ENCODE measurements around the gene CCM2L.

DNA sequence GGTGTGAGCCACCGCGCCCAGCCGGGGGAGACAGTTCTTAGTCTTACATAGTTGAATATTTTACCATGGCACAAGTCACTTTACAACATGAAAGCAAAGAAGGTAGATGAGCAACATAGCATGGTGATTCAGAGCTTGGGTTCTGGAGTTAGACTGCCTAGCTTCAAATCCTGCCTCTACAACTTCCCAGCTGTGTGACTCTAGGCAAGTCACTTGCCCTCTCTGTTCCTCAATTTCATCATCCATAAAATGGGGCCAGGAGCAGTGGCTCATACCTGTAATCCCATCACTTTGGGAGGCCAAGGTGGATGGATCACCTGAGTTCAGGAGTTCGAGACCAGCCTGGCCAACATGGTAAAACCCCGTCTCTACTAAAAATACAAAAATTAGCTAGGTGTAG lies 68.1 kb downstream of the CCM2L start:
- TF ChIP-seq, protein P1, sequence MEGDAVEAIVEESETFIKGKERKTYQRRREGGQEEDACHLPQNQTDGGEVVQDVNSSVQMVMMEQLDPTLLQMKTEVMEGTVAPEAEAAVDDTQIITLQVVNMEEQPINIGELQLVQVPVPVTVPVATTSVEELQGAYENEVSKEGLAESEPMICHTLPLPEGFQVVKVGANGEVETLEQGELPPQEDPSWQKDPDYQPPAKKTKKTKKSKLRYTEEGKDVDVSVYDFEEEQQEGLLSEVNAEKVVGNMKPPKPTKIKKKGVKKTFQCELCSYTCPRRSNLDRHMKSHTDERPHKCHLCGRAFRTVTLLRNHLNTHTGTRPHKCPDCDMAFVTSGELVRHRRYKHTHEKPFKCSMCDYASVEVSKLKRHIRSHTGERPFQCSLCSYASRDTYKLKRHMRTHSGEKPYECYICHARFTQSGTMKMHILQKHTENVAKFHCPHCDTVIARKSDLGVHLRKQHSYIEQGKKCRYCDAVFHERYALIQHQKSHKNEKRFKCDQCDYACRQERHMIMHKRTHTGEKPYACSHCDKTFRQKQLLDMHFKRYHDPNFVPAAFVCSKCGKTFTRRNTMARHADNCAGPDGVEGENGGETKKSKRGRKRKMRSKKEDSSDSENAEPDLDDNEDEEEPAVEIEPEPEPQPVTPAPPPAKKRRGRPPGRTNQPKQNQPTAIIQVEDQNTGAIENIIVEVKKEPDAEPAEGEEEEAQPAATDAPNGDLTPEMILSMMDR (conservative IDR thresholded peaks at IDR 0.05 in 1 of 2, IDR thresholded peaks at IDR 0.05 in 1 of 2; ENCODE audit: extremely low read depth in 1 of 2, insufficient read depth in 1 of 2, low read depth in 1 of 2, low read length in 2 of 2): no peak
- TF ChIP-seq EZH2 (IDR thresholded peaks at IDR 0.05; ENCODE audit: borderline replicate concordance, low read length): no peak
